ENCODE data around the gene CXCL13. TPM values are rescaled to one million over a fixed set of nuclear protein-coding genes. Genes with fewer than 3 reads are reported as not detected.
"Not testable (repeated sequence)": the region's sequence is repeated elsewhere in the genome, so short reads cannot be mapped to it uniquely, and the experiment has no call there.

The CXCL13 gene
- total RNA-seq, 1 experiment from 2014 or later: not detected

GRCh38 chr4:77653162-77653758 lies 47.6 kb downstream of the CXCL13 start (continued):
- TF ChIP-seq, protein P1, sequence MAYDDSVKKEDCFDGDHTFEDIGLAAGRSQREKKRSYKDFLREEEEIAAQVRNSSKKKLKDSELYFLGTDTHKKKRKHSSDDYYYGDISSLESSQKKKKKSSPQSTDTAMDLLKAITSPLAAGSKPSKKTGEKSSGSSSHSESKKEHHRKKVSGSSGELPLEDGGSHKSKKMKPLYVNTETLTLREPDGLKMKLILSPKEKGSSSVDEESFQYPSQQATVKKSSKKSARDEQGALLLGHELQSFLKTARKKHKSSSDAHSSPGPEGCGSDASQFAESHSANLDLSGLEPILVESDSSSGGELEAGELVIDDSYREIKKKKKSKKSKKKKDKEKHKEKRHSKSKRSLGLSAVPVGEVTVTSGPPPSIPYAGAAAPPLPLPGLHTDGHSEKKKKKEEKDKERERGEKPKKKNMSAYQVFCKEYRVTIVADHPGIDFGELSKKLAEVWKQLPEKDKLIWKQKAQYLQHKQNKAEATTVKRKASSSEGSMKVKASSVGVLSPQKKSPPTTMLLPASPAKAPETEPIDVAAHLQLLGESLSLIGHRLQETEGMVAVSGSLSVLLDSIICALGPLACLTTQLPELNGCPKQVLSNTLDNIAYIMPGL (CRISPR knock-in tag; IDR thresholded peaks at IDR 0.05): no peak

GRCh38 chr4:77660318-77660717 lies 54.7 kb downstream of the CXCL13 start:
- POLR2A ChIA-PET; ATAC-seq; CTCF ChIA-PET; H3K27ac Mint-ChIP-seq; H3K4me3 Mint-ChIP-seq; H3K36me3 Mint-ChIP-seq; H3K4me1 Mint-ChIP-seq; DNase-seq (ENCODE audit: low spot score): not testable (repeated sequence)
- H3K9me3 Mint-ChIP-seq: peaks cover 21% of the 10 kb centered on the region
- H3K27me3 Mint-ChIP-seq (ENCODE audit: low read depth): peaks cover 17% of the 10 kb centered on the region

Other genes with a start within 250 kb of the CXCL13 start
- gene CNOT6L, start 213.5 kb downstream of the CXCL13 start, total RNA-seq (2021): 19.5 to 21.6 TPM (median 20.1 TPM) in 3 replicates